GM18507 (cell line): Measurements from ENCODE around the gene CABLES2.
A peak's percentile ranks its signal among the peaks of the same experiment; 100 is the strongest.

ENCODE experiments used
- DNase-seq: peaks from one replicate; pipeline ENCODE4 v3.0.0; 2011; ENCODE audit warnings: low read depth; ENCODE audit not compliant: insufficient read length; ENCODE audit errors: extremely low spot score
- FAIRE-seq: peaks from 2 replicates; lab custom pipeline; 2011; peaks lifted over from hg19 to GRCh38; lab: Jason Lieb, UNC

The CABLES2 gene

GRCh38 chr20:62392621-62393334, 14.3 kb downstream of the CABLES2 start:
- DNase-seq (no peak), FAIRE-seq (no peak)

GRCh38 chr20:62392077-62392418, 15.0 kb downstream of the CABLES2 start:
- FAIRE-seq: no peak
- no peak for DNase-seq

GRCh38 chr20:62391165-62392076, 15.7 kb downstream of the CABLES2 start:
- DNase-seq (no peak), FAIRE-seq (no peak)

- DNase-seq (no peak), FAIRE-seq (no peak)
Observed at GRCh38 chr20:62390317-62391164, 16.5 kb downstream of the CABLES2 start.

- no peak for FAIRE-seq
- no peak for DNase-seq
Observed at GRCh38 chr20:62389601-62390087, 17.4 kb downstream of the CABLES2 start.

GRCh38 chr20:62388839-62389600, 18.1 kb downstream of the CABLES2 start:
- no peak for FAIRE-seq
- no peak for DNase-seq

GRCh38 chr20:62387933-62388635, 19.0 kb downstream of the CABLES2 start:
- no peak for DNase-seq
- no peak for FAIRE-seq

- FAIRE-seq (no peak), DNase-seq (no peak)
Observed at GRCh38 chr20:62387219-62387913, 19.7 kb downstream of the CABLES2 start.

GRCh38 chr20:62386383-62387218, 20.5 kb downstream of the CABLES2 start, which contains the start of gene RPS21:
Gene RPS21 (plus strand): TSS chr20:62387103. CDS start chr20:62387339, 236 bp downstream.
- DNase-seq: peak; percentile 94
- FAIRE-seq: peak; percentile 84

- peak; percentile 65 for DNase-seq
- peak; percentile 73 for FAIRE-seq
Observed at GRCh38 chr20:62382306-62383198, 24.5 kb downstream of the CABLES2 start.

GRCh38 chr20:62381842-62382241, 25.2 kb downstream of the CABLES2 start:
- FAIRE-seq (no peak), DNase-seq (no peak)

GRCh38 chr20:62381202-62381797, 25.8 kb downstream of the CABLES2 start:
- no peak for DNase-seq
- FAIRE-seq: no peak

- no peak for DNase-seq
- no peak for FAIRE-seq
Observed at GRCh38 chr20:62378215-62378614, 28.9 kb downstream of the CABLES2 start.

- DNase-seq: no peak
- no peak for FAIRE-seq
Observed at GRCh38 chr20:62377615-62378178, 29.4 kb downstream of the CABLES2 start.

- FAIRE-seq (no peak), DNase-seq (no peak)
Observed at GRCh38 chr20:62377064-62377461, 30.0 kb downstream of the CABLES2 start.
